Thoracic aorta (tissue), 2 donors: ENCODE data around the gene ETFA. TPM values are rescaled to one million over a fixed set of nuclear protein-coding genes. Genes with fewer than 3 reads are reported as not detected.

ENCODE experiments used
- ATAC-seq: fragments of 150-250 bp; one replicate; pipeline ENCODE4 v1.8.0; 2017; ENCODE audit warnings: low read depth; ENCODE audit not compliant: insufficient number of reproducible peaks, low FRiP score
- DNase-seq: peaks from one replicate; pipeline ENCODE4 v3.0.0-alpha.2; 2020; ENCODE audit warnings: low spot score
- H3K27ac ChIP-seq, 2 donors: fragments of 200-600 bp; sonication (generic); 1 replicate in 1 of 2; 2 replicates in 1 of 2; pipeline ENCODE4 v1.5.1; 2016; ENCODE audit warnings: mild to moderate bottlenecking in 2 of 2, moderate library complexity in 2 of 2
- H3K27me3 ChIP-seq: fragments of 200-600 bp; sonication (generic); replicated peaks from 2 replicates; pipeline ENCODE4 v1.6.0; 2016; ENCODE audit warnings: mild to moderate bottlenecking; ENCODE audit not compliant: insufficient read depth
- H3K36me3 ChIP-seq: fragments of 200-600 bp; sonication (generic); one replicate; pipeline ENCODE4 v1.5.1; 2016
- H3K4me1 ChIP-seq, 2 donors: fragments of 200-600 bp; sonication (generic); 1 replicate in 1 of 2; 2 replicates in 1 of 2; pipeline versions ENCODE4 v1.5.1 to v1.6.0; 2016; ENCODE audit warnings: low read depth in 2 of 2, mild to moderate bottlenecking in 1 of 2; ENCODE audit not compliant: control insufficient read depth in 1 of 2
- H3K4me3 ChIP-seq: fragments of 200-600 bp; sonication (generic); 2 replicates; pipeline ENCODE4 v1.5.1; 2016; ENCODE audit warnings: mild to moderate bottlenecking
- H3K9me3 ChIP-seq: fragments of 200-600 bp; sonication (generic); 2 replicates; pipeline ENCODE4 v1.5.1; 2016
- CTCF ChIP-seq: fragments of 200-600 bp; sonication (generic); IDR thresholded peaks from one replicate; pipeline ENCODE4 v1.5.1; 2019; ENCODE audit warnings: antibody characterized with exemption
- total RNA-seq, 2 donors: library from RNA; depleted of rRNA; stranded (reverse); fragments of >200 nt; gene quantifications; one replicate each; pipeline versions ENCODE4 v1.1.0 to v1.2.3, GENCODE V29; 2016

ETFA gene
- total RNA-seq, 2 donors from 2014 or later, result 56.9 to 57.1 TPM

- no peaks in the 10 kb centered on the region for H3K27me3 ChIP-seq
- no peak overlapping the region for H3K4me3 ChIP-seq
- ATAC-seq (no peak), DNase-seq (no peak)
- no peaks in the 10 kb centered on the region for H3K36me3 ChIP-seq
- no peaks in the 10 kb centered on the region for H3K9me3 ChIP-seq
- no peak for TF ChIP-seq CTCF
- peaks cover 0 to 10% of the 10 kb centered on the region in 2 donors for H3K4me1 ChIP-seq
- H3K27ac ChIP-seq, result no peak overlapping the region
Measured at GRCh38 chr15:76168237-76168984, 142.9 kb downstream of the ETFA start.

DNA sequence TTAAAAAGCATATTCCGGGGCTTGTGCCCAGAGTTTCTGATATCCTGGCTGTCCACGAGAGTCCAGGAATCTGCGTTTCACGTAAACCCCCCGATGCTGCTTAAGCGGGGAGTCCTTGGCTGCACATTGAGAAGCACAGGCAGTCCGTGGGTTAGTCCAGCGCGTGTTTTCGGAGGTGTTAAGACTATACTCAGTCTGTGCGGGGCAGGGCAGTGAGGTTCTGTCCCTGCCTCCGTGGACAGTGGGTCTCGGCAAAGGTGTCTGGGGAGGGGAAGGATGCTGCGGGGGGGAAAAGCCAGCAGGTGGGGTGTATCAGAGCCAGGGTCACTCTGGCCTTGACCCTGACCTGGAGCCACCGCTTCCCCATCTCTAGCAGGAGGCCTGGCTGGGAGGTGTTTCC, 145.3 kb downstream of the ETFA start:
- Histone ChIP-seq H3K4me1 (peaks cover 15 to 20% of the 10 kb centered on the region in 2 donors), H3K4me3 (no peak overlapping the region), H3K36me3 (no peaks in the 10 kb centered on the region), H3K27ac (no peak overlapping the region), H3K9me3 (no peaks in the 10 kb centered on the region), H3K27me3 (no peaks in the 10 kb centered on the region)
- ATAC-seq (no peak), DNase-seq (no peak)
- no peak for TF ChIP-seq CTCF

Other genes starting within 250 kb of the ETFA start
- not detected for gene ISL2, start 25.3 kb upstream of the ETFA start, total RNA-seq